Kidney glomerular epithelial cell (primary cell): ENCODE data around the gene LY6G6C.

Experiments
- DNase-seq: peaks from one replicate; lab custom pipeline; 2025; lab: John Stamatoyannopoulos, UW

LY6G6C gene

DNA sequence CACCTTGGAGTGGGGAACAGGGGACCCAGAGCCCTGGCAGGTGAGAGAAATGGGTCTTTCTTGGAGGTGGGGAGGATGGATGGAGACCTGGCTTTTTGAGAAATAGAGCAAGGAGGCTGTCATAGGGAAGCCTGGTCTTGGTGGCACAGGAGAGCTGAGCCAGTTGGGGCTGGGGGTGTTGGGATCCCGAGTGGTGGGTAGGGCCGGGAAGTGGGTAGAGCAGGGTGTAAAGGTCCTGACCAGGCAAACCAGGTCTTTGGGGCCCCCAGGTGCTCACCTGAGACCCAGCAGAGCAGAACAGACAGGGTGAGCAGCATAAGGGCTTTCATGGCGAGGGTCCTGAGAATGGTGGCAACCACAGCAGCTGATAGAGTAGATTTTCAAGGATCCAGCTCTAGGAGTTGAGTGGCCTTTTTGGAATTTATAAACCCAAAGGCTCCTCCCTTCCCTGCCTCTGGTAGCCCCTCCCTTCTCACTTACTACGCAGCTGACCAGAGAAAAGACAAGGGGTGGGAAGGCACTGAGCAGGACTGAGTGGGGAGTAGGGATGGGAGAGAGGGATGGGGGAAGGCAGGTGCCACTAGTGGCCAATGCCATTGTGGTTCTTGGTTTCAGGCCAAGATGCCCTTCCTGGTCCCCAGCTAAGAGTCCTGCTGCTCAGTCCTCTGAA lies at the start of gene LY6G6C:
Gene LY6G6C, minus strand, starts transcription at position 396 of the 670 bp plus-strand sequence. Its CDS starts 67 bp downstream, at position 329.
- no peak for DNase-seq

DNA sequence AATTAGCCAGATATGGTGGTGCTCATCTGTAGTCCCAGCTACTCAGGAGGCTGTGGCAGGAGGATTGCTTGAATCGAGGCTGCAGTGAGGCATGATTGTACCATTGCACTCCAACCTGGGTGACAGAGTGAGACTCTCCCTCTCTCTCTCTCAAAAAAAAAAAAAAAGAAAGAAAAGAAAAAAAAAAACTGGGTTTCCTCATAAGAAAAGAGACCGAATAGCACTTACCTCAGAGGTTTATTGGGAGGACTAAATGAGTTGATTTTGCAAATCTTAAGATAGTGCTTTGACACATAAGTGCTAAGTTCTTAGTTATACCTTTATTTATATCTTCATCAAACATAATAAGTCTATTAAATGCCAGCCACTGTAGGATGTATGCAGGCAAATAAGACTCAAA lies 49.3 kb upstream of the LY6G6C start:
- no peak for DNase-seq

DNA sequence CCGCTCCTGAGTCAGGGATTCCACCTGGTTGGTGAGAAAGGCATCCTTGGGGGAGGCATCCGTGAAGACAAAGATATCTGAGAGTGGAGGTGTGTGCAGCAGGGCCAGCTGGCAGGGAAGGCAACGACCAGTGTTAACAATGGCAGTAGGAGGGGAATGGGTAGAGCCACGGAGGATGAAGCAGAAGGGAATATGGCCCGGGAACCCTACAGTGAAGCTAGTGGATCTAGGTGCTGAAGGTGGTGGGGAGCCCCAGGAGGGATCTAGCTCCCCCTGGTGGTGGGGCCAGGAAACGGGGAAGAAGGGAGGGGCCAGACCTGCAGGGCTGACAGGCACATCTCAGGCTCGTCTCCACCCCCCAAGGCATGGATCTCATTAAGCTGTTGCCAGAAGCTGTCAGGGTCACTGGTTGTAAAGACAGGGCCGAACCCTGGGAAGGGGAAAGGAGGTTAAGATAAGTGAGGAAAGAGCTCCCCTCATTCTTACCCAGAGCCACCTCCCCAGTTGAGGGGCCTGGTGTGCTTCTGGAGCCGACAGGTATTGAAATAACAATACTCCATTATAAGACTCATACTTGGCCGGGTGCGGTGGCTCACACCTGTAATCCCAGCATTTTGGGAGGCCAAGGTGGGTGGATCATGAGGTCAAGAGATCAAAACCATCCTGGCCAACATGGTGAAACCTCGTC lies 48.3 kb upstream of the LY6G6C start:
- no peak for DNase-seq

GRCh38 chr6:31768363-31769257 lies 47.1 kb upstream of the LY6G6C start:
- no peak for DNase-seq

DNA sequence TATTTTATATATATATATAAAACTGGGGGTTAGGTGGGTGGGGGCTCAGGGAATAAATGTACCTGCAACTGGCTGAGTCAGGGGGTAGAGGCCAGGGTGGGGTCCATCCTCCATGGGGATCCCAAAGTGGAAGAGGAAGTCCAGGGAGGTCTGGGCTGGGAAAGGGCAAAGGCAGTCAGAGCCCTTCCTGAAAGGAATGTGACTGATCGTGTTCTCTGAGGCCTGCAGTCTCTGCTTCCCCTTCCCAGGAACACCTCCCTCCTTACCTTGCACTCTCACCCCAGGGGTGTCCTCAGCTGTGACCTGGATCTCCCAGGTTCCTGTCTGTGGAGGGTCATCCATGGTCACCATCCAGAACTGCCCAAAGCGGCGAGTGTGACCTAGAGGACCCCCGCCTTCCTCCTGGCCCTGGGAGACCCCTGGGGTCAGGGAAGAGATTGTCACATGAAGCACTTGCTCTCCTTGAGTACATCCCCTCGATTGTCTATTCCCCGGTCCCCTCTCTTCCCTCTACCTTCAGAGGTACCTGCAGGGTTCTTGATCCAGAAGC lies 45.6 kb upstream of the LY6G6C start:
- no peak for DNase-seq

DNA sequence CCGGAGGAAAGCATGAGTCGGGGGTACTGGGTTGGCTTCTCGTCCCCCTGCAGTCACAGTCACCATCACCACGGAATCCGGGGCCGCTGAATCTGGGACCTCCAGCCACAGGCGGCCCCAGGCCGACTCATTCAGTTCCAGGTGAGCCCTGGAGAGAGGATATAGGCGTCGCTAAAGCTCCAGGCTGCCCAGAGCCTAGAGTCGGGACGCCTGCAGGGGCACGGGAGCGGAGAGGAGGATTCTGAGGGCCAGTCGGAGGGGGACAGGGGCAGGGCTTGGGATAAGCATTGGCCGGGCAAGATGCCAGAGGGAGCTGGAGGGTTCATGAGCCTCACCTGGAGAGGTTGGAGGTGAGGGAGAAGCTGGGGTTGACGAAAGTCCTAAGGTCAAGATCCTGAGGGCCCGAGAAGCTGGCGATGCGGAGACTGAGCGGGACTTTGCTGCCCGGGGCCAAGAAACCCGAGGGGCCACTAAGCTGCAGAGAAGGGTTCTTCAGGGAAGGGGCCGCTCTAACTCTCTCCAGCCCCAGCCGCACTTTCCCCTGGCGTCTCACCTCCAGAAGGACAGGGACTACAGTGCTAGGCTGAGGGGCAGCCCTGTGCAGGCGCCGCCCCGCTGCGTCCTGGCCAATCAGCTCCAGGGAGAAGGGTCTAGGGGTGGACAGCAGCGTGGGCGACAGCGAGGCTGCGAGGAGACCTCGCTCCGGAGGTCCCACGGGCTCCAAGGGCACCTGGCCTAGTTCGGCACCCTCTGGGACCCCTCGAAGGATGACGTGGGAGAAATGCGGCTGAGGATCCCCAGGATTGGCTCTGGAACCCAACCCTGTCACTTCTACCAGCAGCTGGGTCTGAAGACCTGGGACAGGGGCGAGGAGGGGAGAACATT lies 44.6 kb upstream of the LY6G6C start:
- DNase-seq = no peak

GRCh38 chr6:31765559-31765909 lies 44.0 kb upstream of the LY6G6C start:
- no peak for DNase-seq

DNA sequence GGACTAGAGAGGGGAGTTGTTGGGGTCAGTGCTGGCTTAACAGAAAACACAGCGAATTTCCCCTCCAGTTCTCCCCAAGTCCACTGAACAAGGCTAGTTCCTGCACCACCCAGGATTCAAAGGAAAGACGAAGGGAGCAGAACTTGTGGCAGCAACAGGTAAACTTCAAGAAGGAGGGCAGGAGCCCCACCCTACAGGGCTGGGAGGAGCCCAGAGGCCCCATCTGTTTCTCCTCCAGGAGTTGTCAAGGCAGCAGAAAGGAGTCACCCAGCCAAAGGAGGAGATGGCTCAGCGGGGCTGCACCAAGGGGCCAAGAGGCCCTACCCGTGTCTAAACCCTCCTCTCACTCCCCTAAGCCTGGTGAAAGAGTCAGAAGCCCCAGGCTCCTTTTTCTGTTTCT lies 42.7 kb upstream of the LY6G6C start:
- DNase-seq = no peak

DNA sequence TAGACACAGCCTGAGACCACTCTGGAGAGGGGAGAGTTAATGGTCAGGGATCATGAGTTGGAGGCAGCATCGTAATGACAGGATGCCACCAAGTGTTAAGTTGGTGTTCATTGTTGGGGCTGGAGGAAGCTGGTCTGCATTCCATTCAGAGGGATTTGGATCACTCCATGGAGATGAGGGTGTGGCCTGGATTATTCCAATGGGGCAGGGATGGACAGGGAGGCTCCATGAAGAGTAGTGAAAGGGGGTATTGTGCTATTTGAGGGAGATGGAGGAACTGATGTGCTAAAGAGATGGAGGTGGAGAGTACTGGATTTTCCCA lies 42.0 kb upstream of the LY6G6C start:
- no peak for DNase-seq

DNA sequence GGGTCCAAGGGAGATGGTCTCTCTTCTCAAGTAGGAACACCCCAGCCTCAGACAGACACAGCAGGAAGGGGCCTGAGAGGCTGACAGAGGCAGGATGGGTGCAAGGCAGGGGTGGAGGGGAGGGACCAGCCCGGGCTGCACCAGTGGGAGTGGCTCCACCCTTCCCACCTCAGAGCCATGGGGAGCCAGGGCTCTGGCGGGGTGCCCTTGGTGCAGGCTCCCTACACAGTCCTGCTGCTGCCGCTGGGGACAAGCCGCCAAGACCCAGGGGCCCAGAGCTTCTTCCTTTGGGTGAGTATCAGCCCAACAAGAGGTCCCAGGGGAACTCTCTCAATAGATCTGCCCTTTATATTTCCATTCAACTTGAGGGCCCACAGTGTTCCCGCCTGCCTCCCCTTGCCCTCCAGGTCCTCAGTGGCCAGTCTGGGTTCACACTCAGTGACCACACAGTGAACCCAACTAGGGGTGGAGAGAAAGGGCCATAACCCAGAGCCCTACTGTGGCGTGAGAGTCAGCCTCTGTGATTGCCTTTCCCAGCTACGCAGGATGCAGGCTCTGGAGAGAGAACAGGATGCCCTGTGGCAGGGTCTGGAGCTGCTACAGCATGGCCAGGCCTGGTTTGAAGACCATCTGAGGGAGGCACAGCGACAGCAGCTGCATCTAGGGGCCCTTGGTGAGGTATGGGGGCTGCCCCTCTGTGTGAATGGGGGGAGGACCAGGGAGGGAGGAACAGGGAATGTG lies 41.5 kb upstream of the LY6G6C start:
- DNase-seq = no peak

DNA sequence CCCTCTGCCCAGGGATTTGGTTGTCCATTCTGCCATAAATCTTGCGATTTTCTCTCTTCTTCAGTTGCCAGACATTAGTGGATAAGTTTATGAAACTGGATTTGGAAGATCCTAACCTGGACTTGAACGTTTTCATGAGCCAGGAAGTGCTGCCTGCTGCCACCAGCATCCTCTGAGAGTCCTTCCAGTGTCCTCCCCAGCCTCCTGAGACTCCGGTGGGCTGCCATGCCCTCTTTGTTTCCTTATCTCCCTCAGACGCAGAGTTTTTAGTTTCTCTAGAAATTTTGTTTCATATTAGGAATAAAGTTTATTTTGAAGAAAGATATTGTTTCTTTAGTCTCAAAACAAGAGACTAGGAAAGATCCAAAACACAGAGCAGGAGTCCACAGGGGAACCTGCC lies 40.8 kb upstream of the LY6G6C start, which contains the start of gene SAPCD1:
Gene SAPCD1, plus strand, starts transcription at position 301 of the 400 bp plus-strand sequence. CDS start 399 bp downstream, outside the sequence.
- DNase-seq = no peak

DNA sequence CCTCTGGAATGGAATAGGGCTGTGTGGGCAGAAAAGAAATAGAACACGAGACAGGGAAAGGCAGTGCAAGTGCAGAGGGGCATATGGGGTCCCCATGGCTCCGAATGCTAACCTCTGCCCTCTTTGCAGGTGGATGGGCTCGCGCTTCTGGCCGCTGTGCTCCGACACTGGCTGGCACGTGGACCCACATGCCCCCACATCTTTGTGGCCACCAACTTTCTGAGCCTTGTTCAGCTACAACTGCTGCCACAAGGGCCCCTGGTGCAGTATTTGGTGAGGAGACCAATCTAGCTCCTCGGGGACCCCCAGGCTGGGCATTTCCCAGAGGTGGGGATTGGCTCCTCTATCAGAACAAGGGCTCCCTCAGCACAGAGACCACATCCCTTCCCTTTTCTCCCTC lies 39.8 kb upstream of the LY6G6C start:
- no peak for DNase-seq

DNA sequence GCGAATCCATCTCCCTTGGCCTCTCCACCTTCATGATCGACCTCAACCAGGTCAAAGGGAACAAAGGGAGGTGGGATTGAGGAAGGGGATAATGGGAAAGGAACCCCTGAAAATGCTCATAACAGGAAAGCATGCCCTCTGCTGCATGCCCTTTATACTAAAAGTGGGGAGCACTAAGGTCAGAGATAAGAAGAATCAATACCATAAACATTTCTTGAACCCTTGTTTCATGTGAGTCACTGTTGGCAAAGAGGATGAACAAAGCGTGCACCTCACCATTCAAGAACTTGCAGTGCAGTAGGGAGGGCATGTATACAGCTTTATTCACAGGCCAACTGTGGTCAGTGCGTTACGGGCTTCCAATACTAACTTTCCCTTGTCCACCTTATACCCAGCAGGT lies 39.2 kb upstream of the LY6G6C start:
- DNase-seq = no peak

DNA sequence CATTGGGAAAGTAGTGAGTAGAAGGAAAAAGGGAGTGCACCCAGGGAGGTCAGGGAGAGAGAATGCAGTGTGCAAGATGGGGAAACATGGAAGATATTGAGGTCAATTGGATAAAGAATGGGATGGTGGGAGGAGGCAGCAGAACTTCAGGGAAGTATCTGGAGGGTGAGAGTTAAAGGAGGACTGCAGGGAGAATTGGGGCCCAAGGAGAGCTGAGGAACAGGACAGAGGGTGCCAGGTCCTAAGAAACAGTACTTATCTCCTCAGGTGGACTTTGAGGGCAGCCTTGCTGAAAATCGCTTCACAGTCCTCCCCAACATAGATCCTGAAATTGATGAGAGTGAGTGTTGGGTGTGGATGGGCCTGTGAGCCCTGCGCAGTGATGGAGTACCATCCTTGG lies 36.7 kb upstream of the LY6G6C start:
- DNase-seq = no peak

DNA sequence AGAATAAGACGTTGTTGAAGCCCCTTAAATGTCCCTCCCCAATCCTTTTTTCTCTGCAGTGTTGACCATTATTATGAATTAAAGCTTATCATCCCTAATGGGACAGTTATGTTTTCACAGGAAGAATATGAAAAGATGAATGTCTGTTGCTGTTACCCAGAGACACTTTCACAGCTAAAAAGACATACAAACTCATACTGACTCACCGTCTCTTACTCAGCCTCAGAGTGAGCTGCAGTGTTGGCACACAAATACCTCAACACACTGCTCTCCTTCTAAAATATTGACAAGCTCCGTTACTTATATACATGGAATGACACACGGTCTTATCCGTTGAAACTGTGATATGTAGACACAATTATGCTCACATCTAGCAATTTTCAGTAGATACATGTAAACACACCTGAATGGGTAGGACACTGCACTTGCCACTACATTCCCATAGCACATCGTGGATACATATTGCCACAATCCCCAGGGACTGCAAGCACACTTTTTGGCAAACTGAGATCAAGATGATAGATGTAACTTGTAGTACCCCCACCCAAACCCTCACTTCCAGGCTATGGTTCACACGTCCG lies 31.3 kb upstream of the LY6G6C start:
- peak; percentile 77 for DNase-seq

DNA sequence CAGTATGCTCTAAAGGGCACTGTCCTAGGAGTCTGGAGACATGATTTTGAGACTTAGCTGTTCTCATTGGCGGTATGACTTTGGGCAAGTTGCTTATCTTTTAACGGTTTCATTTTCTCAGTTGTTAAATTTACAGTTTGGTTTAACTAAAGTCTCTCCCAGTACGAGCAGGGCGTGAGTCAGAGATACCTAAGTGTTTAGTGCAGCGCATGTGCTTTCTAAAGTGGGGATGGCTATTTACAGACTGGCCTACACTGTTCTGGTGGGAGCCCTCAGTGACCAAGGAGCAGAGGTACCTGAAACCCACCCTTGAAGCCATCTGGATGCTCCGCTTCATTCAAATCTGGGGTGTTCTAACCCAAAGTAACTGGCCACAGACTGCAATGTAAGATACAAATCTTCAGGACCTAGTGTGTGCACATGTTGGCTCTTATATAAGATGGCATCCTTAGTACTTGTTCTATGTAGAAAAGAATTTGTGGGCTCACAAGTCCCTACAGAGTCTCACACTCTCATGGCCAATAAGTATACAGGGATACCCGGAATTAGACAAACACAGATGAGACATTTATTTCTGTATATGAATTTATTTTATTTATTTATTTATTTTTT lies 29.0 kb upstream of the LY6G6C start:
- DNase-seq = no peak

DNA sequence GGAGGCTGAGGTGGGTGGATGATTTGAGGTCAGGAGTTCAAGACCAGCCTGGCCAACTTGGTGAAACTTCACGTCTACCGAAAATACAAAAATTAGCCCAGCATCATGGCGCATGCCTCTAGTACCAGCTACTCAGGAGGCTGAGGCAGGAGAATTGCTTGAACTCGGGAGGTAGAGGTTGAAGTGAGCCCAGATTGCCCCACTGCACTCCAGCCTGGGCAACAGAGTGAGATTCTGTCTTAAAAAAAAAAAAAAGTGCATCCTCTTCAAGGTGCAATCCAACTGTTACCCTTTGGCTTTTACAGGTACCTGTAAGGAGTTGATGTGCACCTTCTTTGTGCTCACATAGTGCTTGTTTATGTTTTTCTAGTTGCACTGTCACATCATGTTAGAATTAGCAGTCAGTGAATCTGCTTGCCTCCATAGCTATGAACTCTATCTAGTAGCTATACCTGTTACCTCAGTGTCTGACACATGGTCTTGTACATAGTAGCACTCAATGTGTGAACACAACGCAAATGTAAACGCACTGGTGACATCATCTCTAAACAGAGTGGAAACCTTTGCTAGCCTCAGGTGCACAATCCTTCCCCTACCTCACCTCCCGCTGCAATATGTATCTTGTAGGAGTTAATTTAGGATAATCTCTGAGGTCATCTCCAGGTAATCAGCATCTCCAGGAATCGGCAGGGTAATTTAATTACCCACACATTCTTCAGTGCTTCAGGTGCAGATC lies 27.9 kb upstream of the LY6G6C start:
- DNase-seq = no peak

DNA sequence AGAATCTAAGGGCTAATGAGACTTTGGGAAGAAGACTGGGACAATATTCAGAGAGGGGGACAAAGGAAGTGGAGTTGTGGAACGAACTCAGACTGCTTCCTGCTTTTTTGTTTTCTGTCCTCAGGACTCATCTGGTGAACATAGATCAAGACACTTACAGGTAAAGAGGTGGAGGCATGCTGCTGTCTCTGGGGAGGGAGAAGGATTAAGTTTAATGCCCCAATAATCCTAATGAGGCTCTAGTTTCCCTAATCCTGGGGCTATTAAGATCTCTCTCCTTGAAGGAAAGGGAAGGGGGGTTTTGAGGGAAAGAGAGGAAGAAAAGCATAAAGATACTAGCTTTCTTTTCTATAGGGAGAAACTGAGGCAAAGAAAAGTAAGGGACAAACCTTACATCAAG lies 22.9 kb upstream of the LY6G6C start:
- DNase-seq = no peak

DNA sequence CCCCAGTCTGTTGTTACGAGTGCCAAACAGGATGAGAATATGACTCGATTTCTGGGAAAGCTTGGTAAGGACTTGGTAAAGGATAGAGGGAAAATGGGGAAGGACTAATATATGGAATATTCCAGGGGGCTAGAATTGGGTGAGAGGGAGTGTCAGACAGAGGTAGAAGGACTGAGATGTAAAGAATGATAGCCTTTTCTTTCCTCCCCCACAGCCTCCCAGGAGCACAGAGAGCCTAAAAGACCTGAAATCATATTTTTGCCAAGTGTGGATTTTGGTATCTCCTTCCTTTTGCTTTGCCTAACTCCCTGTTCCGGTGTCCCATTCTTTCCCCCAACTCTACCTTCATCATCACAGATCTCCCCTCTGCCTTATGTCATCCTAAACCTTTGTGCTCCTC lies 21.3 kb upstream of the LY6G6C start:
- DNase-seq = no peak
